ENCODE measurements around the gene PYGO2.
"Not testable (repeated sequence)": the region's sequence is repeated elsewhere in the genome, so short reads cannot be mapped to it uniquely, and the experiment has no call there.

PYGO2 gene

DNA sequence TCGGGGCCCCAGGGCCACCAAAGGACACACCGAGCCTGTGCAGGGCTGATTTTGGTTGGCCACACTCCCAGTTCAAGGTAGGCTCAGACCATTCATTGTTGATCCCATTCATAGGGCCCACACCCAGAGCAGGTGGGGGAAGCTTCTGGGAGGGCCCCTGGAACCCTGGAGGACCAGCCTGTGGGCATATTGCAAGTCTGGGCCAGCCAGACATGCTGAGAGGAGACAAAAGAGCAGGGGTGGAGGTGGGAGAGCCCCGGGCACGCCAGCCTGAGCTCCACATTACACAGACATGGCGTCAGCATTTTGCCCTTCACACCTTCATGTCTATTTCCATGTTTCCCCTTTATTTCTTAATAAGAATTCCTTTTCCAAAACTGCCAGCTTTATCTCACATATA, 50.7 kb downstream of the PYGO2 start:
- no peak for DNase-seq (ENCODE audit: low read depth in 2 of 2)

DNA sequence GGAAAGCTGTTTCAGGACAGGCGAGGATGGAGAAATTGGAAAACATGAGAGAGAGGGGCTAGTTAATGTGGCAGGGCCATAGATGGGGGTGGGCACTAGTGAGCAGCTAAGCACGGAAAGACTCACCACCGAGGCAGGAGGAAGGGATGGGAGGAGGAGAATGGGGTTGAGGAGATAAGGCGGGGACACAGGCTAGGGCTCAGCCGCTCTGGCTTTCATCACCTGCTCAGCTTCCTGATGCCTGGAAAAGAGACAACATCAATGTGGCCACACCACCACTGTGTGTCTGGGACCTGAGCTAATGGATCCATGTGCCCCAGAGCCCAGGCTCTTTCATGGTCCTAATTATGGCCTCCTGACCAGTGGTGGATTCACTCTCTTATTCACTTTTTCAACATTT, 52.6 kb downstream of the PYGO2 start:
- DNase-seq (ENCODE audit: low read depth in 2 of 2), result no peak

DNA sequence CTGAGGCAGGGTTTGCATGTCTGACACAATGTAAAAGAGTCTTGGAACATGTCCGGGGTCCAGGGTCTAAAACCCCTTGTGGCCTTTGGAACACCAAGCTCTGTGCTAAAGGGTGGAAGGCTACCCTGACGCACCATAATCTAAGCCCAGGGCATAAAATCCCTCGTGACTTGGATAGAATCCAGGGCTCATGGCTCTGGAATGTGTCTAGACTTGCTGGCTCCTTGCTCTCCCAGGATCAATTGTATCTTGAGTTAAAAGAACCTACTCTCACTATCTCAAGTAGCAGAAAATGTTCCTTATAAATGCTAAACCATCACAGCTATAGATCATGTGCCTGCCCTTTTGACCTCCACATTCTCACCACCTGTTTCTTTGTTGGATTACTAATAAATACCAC, 53.5 kb downstream of the PYGO2 start:
- not testable (repeated sequence) for DNase-seq (ENCODE audit: low read depth in 2 of 2)

Data from activated CD8-positive, alpha-beta memory T cell treated with anti-CD3 and anti-CD28 coated beads for 4 hours (primary cell).